PC-3 (cell line): ENCODE measurements around the gene ANGPTL5. TPM values are rescaled to one million over a fixed set of nuclear protein-coding genes. Genes with fewer than 3 reads are reported as not detected.

ENCODE experiments used
- ATAC-seq: fragments of 200-7000 bp; cut with Tn5 transposase; 2 replicates; pipeline ENCODE4 v1.9.1; 2020; ENCODE audit warnings: mild to moderate bottlenecking, moderate library complexity
- BruUV-seq: library from RNA; stranded (reverse); fragments of 400-500 nt; replicated peaks from 2 replicates; lab custom pipeline; 2021; lab: Mats Ljungman, UMichigan
- CTCF ChIA-PET: fragments of 300-600 bp; sonication (Branson Sonifier 250); formaldehyde crosslinking; loops from one replicate; lab custom pipeline; 2022; ENCODE audit warnings: antibody characterized with exemption; lab: Charles Lee
- POLR2A ChIA-PET: fragments of 300-600 bp; sonication (Branson Sonifier 250); formaldehyde crosslinking; loops from one replicate; lab custom pipeline; 2022; ENCODE audit warnings: antibody characterized with exemption; ENCODE audit not compliant: unreplicated experiment; lab: Charles Lee
- DNase-seq: peaks from one replicate; pipeline ENCODE4 v3.0.0-alpha.2; 2015
- H2AFZ ChIP-seq: fragments of 300-600 bp; sonication (generic); 2 replicates; pipeline ENCODE4 v1.6.0; 2016; ENCODE audit warnings: antibody characterized with exemption, low read length
- H3F3A ChIP-seq: fragments of 300-600 bp; sonication (generic); one replicate; pipeline ENCODE4 v1.6.0; 2017; ENCODE audit warnings: antibody characterized with exemption, low read length, control low read depth, mild to moderate bottlenecking; ENCODE audit not compliant: unreplicated experiment
- H3K27ac ChIP-seq: fragments of 300-600 bp; sonication (generic); 2 replicates; pipeline ENCODE4 v1.5.1; 2016; ENCODE audit warnings: mild to moderate bottlenecking, low read length
- H3K27me3 ChIP-seq: fragments of 300-600 bp; sonication (generic); 2 replicates; pipeline ENCODE4 v1.6.1; 2016; ENCODE audit warnings: low read length, mixed read lengths
- H3K36me3 ChIP-seq: fragments of 300-600 bp; sonication (generic); 2 replicates; pipeline ENCODE4 v1.6.1; 2016; ENCODE audit warnings: low read depth, mixed run types, low read length, mixed read lengths
- H3K4me1 ChIP-seq: fragments of 300-600 bp; sonication (generic); 2 replicates; pipeline ENCODE4 v1.5.1; 2016; ENCODE audit warnings: low read length; ENCODE audit not compliant: insufficient read depth
- H3K4me2 ChIP-seq: fragments of 300-600 bp; sonication (generic); 2 replicates; pipeline ENCODE4 v1.6.0; 2016; ENCODE audit warnings: low read length
- H3K4me3 ChIP-seq: fragments of 300-600 bp; sonication (generic); 2 replicates; pipeline ENCODE4 v1.5.1; 2016; ENCODE audit warnings: mild to moderate bottlenecking, low read length, mixed read lengths
- H3K79me2 ChIP-seq: fragments of 300-600 bp; sonication (generic); 2 replicates; pipeline ENCODE4 v1.6.1; 2017; ENCODE audit warnings: low read length, mixed read lengths
- H3K9ac ChIP-seq: fragments of 300-600 bp; sonication (generic); 2 replicates; pipeline ENCODE4 v1.6.0; 2016; ENCODE audit warnings: mild to moderate bottlenecking, low read length
- H3K9me2 ChIP-seq: fragments of 300-600 bp; sonication (generic); replicated peaks from 2 replicates; pipeline ENCODE4 v1.6.1; 2016; ENCODE audit warnings: mixed run types, low read length, mixed read lengths
- H3K9me3 ChIP-seq: fragments of 300-600 bp; sonication (generic); 2 replicates; pipeline ENCODE4 v1.6.1; 2016; ENCODE audit warnings: low read length, mixed read lengths
- H4K20me1 ChIP-seq: fragments of 300-600 bp; sonication (generic); 2 replicates; pipeline ENCODE4 v1.6.1; 2016; ENCODE audit warnings: low read length, mixed read lengths
- EZH2 ChIP-seq: fragments of 300-600 bp; sonication (generic); IDR thresholded peaks from one replicate; pipeline ENCODE4 v1.6.1; 2017; ENCODE audit warnings: antibody characterized with exemption, mild to moderate bottlenecking, low read length; ENCODE audit not compliant: unreplicated experiment
- EZH2phosphoT487 ChIP-seq: fragments of 300-600 bp; sonication (generic); IDR thresholded peaks from 2 replicates; pipeline ENCODE4 v1.6.1; 2018; ENCODE audit warnings: mild to moderate bottlenecking, antibody characterized with exemption, low read length, borderline replicate concordance
- intact Hi-C: fragments of 100-400 bp; cut with micrococcal nuclease; formaldehyde crosslinking; loops from 2 replicates; pipeline ENCODE4 v1.9.0; 2023
- total RNA-seq: library from RNA; depleted of rRNA; stranded (reverse); fragments of >200 nt; gene quantifications from 2 replicates; pipeline ENCODE4 v1.2.3, GENCODE V29; 2014
- TF ChIP-seq, protein P1 (sequence below): fragments of 300-600 bp; sonication (generic); conservative IDR thresholded peaks from 2 replicates; pipeline ENCODE4 v1.5.1; 2017; ENCODE audit warnings: antibody characterized with exemption, low read depth, mild to moderate bottlenecking, low read length

The ANGPTL5 gene
- total RNA-seq, 1 experiment from 2014 or later = not detected

DNA sequence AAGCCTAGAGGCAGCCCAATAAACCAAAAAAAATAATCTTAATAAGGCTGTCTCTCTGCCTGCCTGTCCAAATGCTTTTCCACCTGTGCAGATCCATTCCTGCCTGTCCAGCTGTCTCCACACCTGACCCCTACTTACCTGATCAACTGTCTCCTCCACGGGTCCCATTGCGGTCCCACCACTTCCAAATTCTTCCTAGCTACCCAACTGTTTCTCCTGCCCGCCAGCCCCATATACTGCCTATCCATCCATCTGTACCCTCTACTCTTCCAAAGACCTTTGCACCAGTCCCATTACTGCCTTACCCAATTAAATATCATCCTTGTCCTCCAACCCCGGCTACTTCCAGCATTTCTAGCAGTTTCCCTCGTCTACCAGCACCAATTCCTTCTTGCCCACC lies 39.4 kb upstream of the ANGPTL5 start:
- no peaks in the 10 kb centered on the region for H3F3A ChIP-seq
- H3K27ac ChIP-seq = no peak overlapping the region
- no TSS peak for BruUV-seq
- intact Hi-C loops = no loop called here
- no peaks in the 10 kb centered on the region for H3K27me3 ChIP-seq
- no peaks in the 10 kb centered on the region for H3K36me3 ChIP-seq
- no peaks in the 10 kb centered on the region for H3K79me2 ChIP-seq
- H3K4me2 ChIP-seq = no peak overlapping the region
- H3K9me2 ChIP-seq = no peaks in the 10 kb centered on the region
- no peaks in the 10 kb centered on the region for H3K4me1 ChIP-seq
- no peak overlapping the region for H3K4me3 ChIP-seq
- TF ChIP-seq EZH2 (no peak), EZH2phosphoT487 (no peak)
- TF ChIP-seq, protein P1, sequence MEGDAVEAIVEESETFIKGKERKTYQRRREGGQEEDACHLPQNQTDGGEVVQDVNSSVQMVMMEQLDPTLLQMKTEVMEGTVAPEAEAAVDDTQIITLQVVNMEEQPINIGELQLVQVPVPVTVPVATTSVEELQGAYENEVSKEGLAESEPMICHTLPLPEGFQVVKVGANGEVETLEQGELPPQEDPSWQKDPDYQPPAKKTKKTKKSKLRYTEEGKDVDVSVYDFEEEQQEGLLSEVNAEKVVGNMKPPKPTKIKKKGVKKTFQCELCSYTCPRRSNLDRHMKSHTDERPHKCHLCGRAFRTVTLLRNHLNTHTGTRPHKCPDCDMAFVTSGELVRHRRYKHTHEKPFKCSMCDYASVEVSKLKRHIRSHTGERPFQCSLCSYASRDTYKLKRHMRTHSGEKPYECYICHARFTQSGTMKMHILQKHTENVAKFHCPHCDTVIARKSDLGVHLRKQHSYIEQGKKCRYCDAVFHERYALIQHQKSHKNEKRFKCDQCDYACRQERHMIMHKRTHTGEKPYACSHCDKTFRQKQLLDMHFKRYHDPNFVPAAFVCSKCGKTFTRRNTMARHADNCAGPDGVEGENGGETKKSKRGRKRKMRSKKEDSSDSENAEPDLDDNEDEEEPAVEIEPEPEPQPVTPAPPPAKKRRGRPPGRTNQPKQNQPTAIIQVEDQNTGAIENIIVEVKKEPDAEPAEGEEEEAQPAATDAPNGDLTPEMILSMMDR = no peak
- no peaks in the 10 kb centered on the region for H3K9me3 ChIP-seq
- no peaks in the 10 kb centered on the region for H4K20me1 ChIP-seq
- no peak for DNase-seq
- ChIA-PET POLR2A (no interaction called here), CTCF (no interaction called here)
- H3K9ac ChIP-seq = no peak overlapping the region
- ATAC-seq = no peak
- no peak overlapping the region for H2AFZ ChIP-seq

- Histone ChIP-seq H4K20me1 (no peaks in the 10 kb centered on the region), H3K79me2 (no peaks in the 10 kb centered on the region), H3K36me3 (no peaks in the 10 kb centered on the region), H3K9ac (no peak overlapping the region), H3K27me3 (no peaks in the 10 kb centered on the region), H3K9me3 (no peaks in the 10 kb centered on the region), H3K4me3 (no peak overlapping the region), H2AFZ (no peak overlapping the region), H3F3A (no peaks in the 10 kb centered on the region), H3K27ac (no peak overlapping the region), H3K4me2 (no peak overlapping the region), H3K9me2 (no peaks in the 10 kb centered on the region), H3K4me1 (no peaks in the 10 kb centered on the region)
- no TSS peak for BruUV-seq
- CTCF ChIA-PET = no interaction called here
- intact Hi-C loops = no loop called here
- ATAC-seq (no peak), DNase-seq (no peak)
- no peak for TF ChIP-seq EZH2
- TF ChIP-seq EZH2phosphoT487 = no peak
- TF ChIP-seq, protein P1 = no peak
- POLR2A ChIA-PET = no interaction called here
Measured at GRCh38 chr11:101955278-101955677, 39.0 kb upstream of the ANGPTL5 start.

- no TSS peak for BruUV-seq
- no peaks in the 10 kb centered on the region for H3K27me3 ChIP-seq
- no peak overlapping the region for H3K9ac ChIP-seq
- no peaks in the 10 kb centered on the region for H4K20me1 ChIP-seq
- ChIA-PET CTCF (no interaction called here), POLR2A (no interaction called here)
- H3K9me2 ChIP-seq = no peaks in the 10 kb centered on the region
- DNase-seq (no peak), ATAC-seq (no peak)
- no peak overlapping the region for H3K4me3 ChIP-seq
- no peak overlapping the region for H2AFZ ChIP-seq
- no peaks in the 10 kb centered on the region for H3K4me1 ChIP-seq
- TF ChIP-seq EZH2phosphoT487 (no peak), EZH2 (no peak)
- TF ChIP-seq, protein P1 = no peak
- no peaks in the 10 kb centered on the region for H3K36me3 ChIP-seq
- intact Hi-C loops = no loop called here
- H3K79me2 ChIP-seq = no peaks in the 10 kb centered on the region
- no peak overlapping the region for H3K4me2 ChIP-seq
- no peaks in the 10 kb centered on the region for H3K9me3 ChIP-seq
- no peaks in the 10 kb centered on the region for H3F3A ChIP-seq
- no peak overlapping the region for H3K27ac ChIP-seq
Measured at GRCh38 chr11:101949680-101950220, 33.4 kb upstream of the ANGPTL5 start.
